HCT116 (cell line): ENCODE measurements around the gene PTS. TPM values are rescaled to one million over a fixed set of nuclear protein-coding genes. Genes with fewer than 3 reads are reported as not detected.

Source experiments
- ATAC-seq: fragments of 200-7000 bp; cut with Tn5 transposase; 2 replicates; pipeline ENCODE4 v1.9.1; 2020; ENCODE audit warnings: mild to moderate bottlenecking, moderate library complexity
- BruUV-seq: library from RNA; stranded (reverse); fragments of 400-500 nt; replicated peaks from 2 replicates; lab custom pipeline; 2021; lab: Mats Ljungman, UMichigan
- CTCF ChIA-PET: fragments of 300-600 bp; sonication (Branson Sonifier 250); formaldehyde crosslinking; loops from one replicate; lab custom pipeline; 2021; ENCODE audit warnings: antibody characterized with exemption; lab: Charles Lee
- POLR2A ChIA-PET: fragments of 300-600, 350-600 bp; sonication (Branson Sonifier 250); formaldehyde crosslinking; loops from one replicate; lab custom pipeline; 2021; ENCODE audit warnings: antibody characterized with exemption; lab: Charles Lee
- RAD21 ChIA-PET, 2 experiments: fragments of 300-600 bp; sonication (Branson Sonifier 250); formaldehyde crosslinking; loops; one replicate each; lab custom pipeline; 2023; ENCODE audit warnings: low total read pairs in 2 of 2; ENCODE audit not compliant: uncharacterized antibody in 2 of 2, unreplicated experiment in 2 of 2, low non-redundant PET in 1 of 2; lab: Charles Lee
- DNase-seq: peaks from one replicate; pipeline ENCODE4 v3.0.0-alpha.2; 2010; ENCODE audit warnings: low read depth, low spot score
- H2AFZ ChIP-seq: fragments of 200-600 bp; shearing (Covaris generic), sonication (generic); 2 replicates; pipeline ENCODE4 v1.6.1; 2017; ENCODE audit warnings: low read depth, mixed run types, mixed read lengths, antibody characterized with exemption, low read length; ENCODE audit not compliant: poor library complexity, severe bottlenecking
- H3K27ac ChIP-seq: 2 replicates; pipeline ENCODE4 v1.5.1; 2012; ENCODE audit warnings: low read depth, low read length
- H3K27me3 ChIP-seq: fragments of 200-600 bp; sonication (generic); 2 replicates; pipeline ENCODE4 v1.6.1; 2016; ENCODE audit warnings: mixed run types, low read length, mixed read lengths; ENCODE audit not compliant: insufficient read depth
- H3K36me3 ChIP-seq, 2 experiments: fragments of 200-500 bp in 1 of 2; fragments of 200-600 bp in 1 of 2; sonication (Bioruptor generic) in 1 of 2; sonication (generic) in 1 of 2; 2 replicates each; pipeline versions ENCODE4 v1.5.1 to v1.6.1; 2014 to 2016; ENCODE audit warnings: low read length in 2 of 2, inconsistent platforms in 1 of 2, mixed read lengths in 1 of 2, mixed run types in 1 of 2; ENCODE audit not compliant: insufficient read depth in 2 of 2, control insufficient read depth in 1 of 2
- H3K4me1 ChIP-seq, 2 experiments: fragments of 200-600 bp in 1 of 2; sonication (generic) in 1 of 2; 2 replicates each; pipeline versions ENCODE4 v1.5.1 to v1.6.1; 2012 to 2017; ENCODE audit warnings: low read length in 2 of 2, inconsistent platforms in 1 of 2, mild to moderate bottlenecking in 1 of 2, mixed read lengths in 1 of 2, mixed run types in 1 of 2, moderate library complexity in 1 of 2; ENCODE audit not compliant: insufficient read depth in 2 of 2, control insufficient read depth in 1 of 2
- H3K4me2 ChIP-seq: fragments of 200-600 bp; sonication (generic); 2 replicates; pipeline ENCODE4 v1.6.1; 2017; ENCODE audit warnings: mixed run types, low read length, mixed read lengths
- H3K4me3 ChIP-seq, 2 experiments: fragments of 200-600 bp in 1 of 2; sonication (generic) in 1 of 2; replicated peaks in 1 of 2; 2 replicates each; pipeline ENCODE4 v1.5.1; 2011 to 2016; ENCODE audit warnings: low read length in 2 of 2, control low read depth in 1 of 2, low read depth in 1 of 2, mild to moderate bottlenecking in 1 of 2, mixed read lengths in 1 of 2, mixed run types in 1 of 2
- H3K79me2 ChIP-seq: fragments of 200-600 bp; sonication (generic); 2 replicates; pipeline ENCODE4 v1.6.1; 2017; ENCODE audit warnings: mild to moderate bottlenecking, mixed run types, low read length, moderate library complexity, mixed read lengths; ENCODE audit not compliant: insufficient read depth
- H3K9ac ChIP-seq: fragments of 200-600 bp; sonication (generic); 2 replicates; pipeline ENCODE4 v1.6.1; 2016; ENCODE audit warnings: low read length, mixed read lengths
- H3K9me2 ChIP-seq: fragments of 200-600 bp; sonication (generic), shearing (Covaris generic); 2 replicates; pipeline ENCODE4 v1.6.1; 2017; ENCODE audit warnings: mixed run types, mild to moderate bottlenecking, moderate library complexity; ENCODE audit not compliant: insufficient read depth
- H3K9me3 ChIP-seq, 2 experiments: fragments of 200-500 bp in 1 of 2; fragments of 200-600 bp in 1 of 2; sonication (Bioruptor generic) in 1 of 2; sonication (generic) in 1 of 2; 2 replicates each; pipeline ENCODE4 v1.6.1; 2014 to 2017; ENCODE audit warnings: low read length in 2 of 2, mixed read lengths in 2 of 2, inconsistent platforms in 1 of 2, low read depth in 1 of 2, mild to moderate bottlenecking in 1 of 2, mixed run types in 1 of 2, moderate library complexity in 1 of 2; ENCODE audit not compliant: control insufficient read depth in 1 of 2, insufficient read depth in 1 of 2
- H4K20me1 ChIP-seq: fragments of 200-600 bp; sonication (generic), shearing (Covaris generic); 2 replicates; pipeline ENCODE4 v1.6.1; 2017; ENCODE audit warnings: mixed run types, mild to moderate bottlenecking, moderate library complexity; ENCODE audit not compliant: insufficient read depth
- ATF3 ChIP-seq: IDR thresholded peaks from 2 replicates; pipeline ENCODE4 v1.6.1; 2012
- CBX3 ChIP-seq: IDR thresholded peaks from 2 replicates; pipeline ENCODE4 v1.6.1; 2012; ENCODE audit warnings: low read depth
- CTCF ChIP-seq, 3 experiments: fragments of 200-600 bp in 1 of 3; sonication (generic) in 1 of 3; IDR thresholded peaks in 2 of 3; conservative IDR thresholded peaks in 1 of 3; 2 replicates each; pipeline ENCODE4 v1.5.1; 2012 to 2017; ENCODE audit warnings: low read depth in 2 of 3, low read length in 2 of 3, antibody characterized with exemption in 1 of 3, borderline replicate concordance in 1 of 3, control low read depth in 1 of 3, mild to moderate bottlenecking in 1 of 3, mixed read lengths in 1 of 3, mixed run types in 1 of 3, moderate library complexity in 1 of 3; ENCODE audit not compliant: insufficient read depth in 1 of 3
- ELF1 ChIP-seq: IDR thresholded peaks from 2 replicates; pipeline ENCODE4 v1.6.1; 2012; ENCODE audit warnings: low read depth, borderline replicate concordance
- FOSL1 ChIP-seq: IDR thresholded peaks from 2 replicates; pipeline ENCODE4 v1.6.1; 2012; ENCODE audit warnings: low read depth
- JUND ChIP-seq: IDR thresholded peaks from 2 replicates; pipeline ENCODE4 v1.6.1; 2012
- SP1 ChIP-seq: IDR thresholded peaks from 2 replicates; pipeline ENCODE4 v1.6.1; 2012; ENCODE audit warnings: low read depth
- SRF ChIP-seq: IDR thresholded peaks from 2 replicates; pipeline ENCODE4 v1.6.1; 2012; ENCODE audit warnings: low read depth
- TCF7L2 ChIP-seq: IDR thresholded peaks from 2 replicates; pipeline ENCODE4 v1.7.0; 2011; ENCODE audit warnings: borderline replicate concordance, inconsistent platforms; ENCODE audit not compliant: insufficient read depth, insufficient read length; ENCODE audit errors: extremely low read depth
- YY1 ChIP-seq: IDR thresholded peaks from 2 replicates; pipeline ENCODE4 v1.6.1; 2011; ENCODE audit warnings: low read length, low read depth, moderate library complexity, mild to moderate bottlenecking; ENCODE audit not compliant: insufficient replicate concordance; ENCODE audit errors: extremely low read depth
- ZBTB33 ChIP-seq: IDR thresholded peaks from 2 replicates; pipeline ENCODE4 v1.6.1; 2011; ENCODE audit warnings: mild to moderate bottlenecking, low read length, moderate library complexity; ENCODE audit not compliant: insufficient replicate concordance; ENCODE audit errors: extremely low read depth
- intact Hi-C: fragments of 100-400 bp; cut with micrococcal nuclease; formaldehyde crosslinking; loops from 2 replicates; pipeline ENCODE4 v1.10.0; 2022
- total RNA-seq: library from RNA; stranded (reverse); gene quantifications from one replicate; pipeline ENCODE4 v1.2.1, GENCODE V29; 2021; ENCODE audit not compliant: unreplicated experiment

The PTS gene
- total RNA-seq, 1 experiment from 2014 or later: 45.7 TPM

GRCh38 chr11:112235750-112236390 is 9.6 kb downstream of the PTS start:
- no peaks in the 10 kb centered on the region for H3K9me3 ChIP-seq
- DNase-seq (no peak), ATAC-seq (no peak)
- H3K27ac ChIP-seq: no peak overlapping the region
- ChIA-PET POLR2A (no interaction called here), CTCF (no interaction called here), RAD21 (no interaction called here)
- no peaks in the 10 kb centered on the region for H3K27me3 ChIP-seq
- H3K79me2 ChIP-seq: peaks cover 15% of the 10 kb centered on the region; the same call in 1 of the 2 replicates
- no peak for TF ChIP-seq JUND
- TF ChIP-seq TCF7L2: no peak
- TF ChIP-seq CTCF (IDR thresholded peaks at IDR 0.05 in 2 of 3, conservative IDR thresholded peaks at IDR 0.05 in 1 of 3; ENCODE audit: borderline replicate concordance in 1 of 3, insufficient read depth in 1 of 3, low read depth in 2 of 3, low read length in 2 of 3): no peak
- TF ChIP-seq SRF: no peak
- no peak for TF ChIP-seq YY1
- no peak for TF ChIP-seq ATF3
- TF ChIP-seq ELF1: no peak
- TF ChIP-seq SP1: no peak
- no peak for TF ChIP-seq CBX3
- no peak for TF ChIP-seq FOSL1
- no peak for TF ChIP-seq ZBTB33
- H2AFZ ChIP-seq: no peak overlapping the region
- no peak overlapping the region for H3K4me2 ChIP-seq
- intact Hi-C loops: no loop called here
- no peaks in the 10 kb centered on the region for H3K9me2 ChIP-seq
- H4K20me1 ChIP-seq: no peaks in the 10 kb centered on the region
- H3K9ac ChIP-seq: no peak overlapping the region
- BruUV-seq: no TSS peak
- H3K4me3 ChIP-seq: no peak overlapping the region
- no peaks in the 10 kb centered on the region for H3K4me1 ChIP-seq
- H3K36me3 ChIP-seq: peaks cover 9 to 22% of the 10 kb centered on the region in 2 experiments; a peak in 3 of 4 replicates
